Nephron (organoid): ENCODE measurements around the gene GABRR2.

Source experiments
- H3K27ac Mint-ChIP-seq, 3 experiments: 2 replicates each; pipeline ENCODE4 v1.8.0; 2020; ENCODE audit warnings: mixed read lengths in 3 of 3, mild to moderate bottlenecking in 2 of 3, moderate library complexity in 1 of 3
- H3K27me3 Mint-ChIP-seq: 2 replicates; pipeline ENCODE4 v1.8.0; 2021; ENCODE audit warnings: low read depth, mild to moderate bottlenecking, moderate library complexity, mixed read lengths
- H3K36me3 Mint-ChIP-seq: 2 replicates; pipeline ENCODE4 v1.8.0; 2020; ENCODE audit warnings: low read depth, mixed read lengths
- H3K4me1 Mint-ChIP-seq: 2 replicates; pipeline ENCODE4 v1.8.0; 2020; ENCODE audit warnings: mixed read lengths
- H3K4me3 Mint-ChIP-seq, 3 experiments: 2 replicates each; pipeline ENCODE4 v1.8.0; 2020; ENCODE audit warnings: mild to moderate bottlenecking in 3 of 3, mixed read lengths in 3 of 3, moderate library complexity in 2 of 3
- H3K9me3 Mint-ChIP-seq: 2 replicates; pipeline ENCODE4 v1.8.0; 2020; ENCODE audit warnings: mixed read lengths
- TF ChIP-seq, protein P1 (sequence below), 3 experiments: fragments of 200-600 bp; sonication (generic); IDR thresholded peaks; one replicate each; pipeline ENCODE4 v1.5.0; 2021; ENCODE audit warnings: antibody characterized with exemption in 3 of 3; ENCODE audit not compliant: unreplicated experiment in 3 of 3

GABRR2 gene

GRCh38 chr6:89315249-89315885 is at the start of gene GABRR2:
Gene GABRR2, minus strand, starts transcription at chr6:89315299. Its CDS starts 134 bp downstream, at chr6:89315165.
- Mint-ChIP-seq H3K4me3 (no peak within 1 kb of the TSS), H3K4me1 (peaks cover 48% of the 10 kb centered on the region), H3K9me3 (peaks cover 9% of the 10 kb centered on the region), H3K27me3 (no peaks in the 10 kb centered on the region), H3K36me3 (peaks cover 33% of the 10 kb centered on the region), H3K27ac (peak within 1 kb of the TSS; percentile 48 to 88 (median 55))
- TF ChIP-seq, protein P1, sequence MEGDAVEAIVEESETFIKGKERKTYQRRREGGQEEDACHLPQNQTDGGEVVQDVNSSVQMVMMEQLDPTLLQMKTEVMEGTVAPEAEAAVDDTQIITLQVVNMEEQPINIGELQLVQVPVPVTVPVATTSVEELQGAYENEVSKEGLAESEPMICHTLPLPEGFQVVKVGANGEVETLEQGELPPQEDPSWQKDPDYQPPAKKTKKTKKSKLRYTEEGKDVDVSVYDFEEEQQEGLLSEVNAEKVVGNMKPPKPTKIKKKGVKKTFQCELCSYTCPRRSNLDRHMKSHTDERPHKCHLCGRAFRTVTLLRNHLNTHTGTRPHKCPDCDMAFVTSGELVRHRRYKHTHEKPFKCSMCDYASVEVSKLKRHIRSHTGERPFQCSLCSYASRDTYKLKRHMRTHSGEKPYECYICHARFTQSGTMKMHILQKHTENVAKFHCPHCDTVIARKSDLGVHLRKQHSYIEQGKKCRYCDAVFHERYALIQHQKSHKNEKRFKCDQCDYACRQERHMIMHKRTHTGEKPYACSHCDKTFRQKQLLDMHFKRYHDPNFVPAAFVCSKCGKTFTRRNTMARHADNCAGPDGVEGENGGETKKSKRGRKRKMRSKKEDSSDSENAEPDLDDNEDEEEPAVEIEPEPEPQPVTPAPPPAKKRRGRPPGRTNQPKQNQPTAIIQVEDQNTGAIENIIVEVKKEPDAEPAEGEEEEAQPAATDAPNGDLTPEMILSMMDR (IDR thresholded peaks at IDR 0.05; ENCODE audit: unreplicated experiment in 3 of 3) = no peak

DNA sequence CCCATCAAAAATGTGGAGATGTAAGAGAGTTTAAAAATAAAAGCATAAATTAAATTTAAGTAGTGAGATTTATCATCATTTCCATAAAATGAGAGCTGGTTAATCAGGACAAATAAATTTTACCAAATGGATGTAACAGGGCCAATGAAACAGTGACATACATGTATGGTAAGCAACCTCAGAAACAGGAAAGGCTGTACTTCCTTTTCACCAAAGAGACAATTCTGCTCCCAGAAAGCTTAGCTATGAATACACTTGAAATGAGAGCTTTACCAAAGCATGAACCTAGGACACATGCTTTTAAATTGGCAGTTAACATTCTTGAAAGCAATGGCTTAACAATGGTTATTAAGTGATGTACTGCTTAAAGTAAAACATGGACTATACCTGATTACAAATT is 49.5 kb upstream of the GABRR2 start:
- H3K9me3 Mint-ChIP-seq = no peaks in the 10 kb centered on the region
- TF ChIP-seq, protein P1 (IDR thresholded peaks at IDR 0.05; ENCODE audit: unreplicated experiment in 3 of 3) = no peak
- no peaks in the 10 kb centered on the region for H3K27me3 Mint-ChIP-seq
- H3K4me1 Mint-ChIP-seq = peaks cover 15% of the 10 kb centered on the region
- H3K27ac Mint-ChIP-seq = no peak overlapping the region
- H3K4me3 Mint-ChIP-seq = no peak overlapping the region
- peaks cover 4% of the 10 kb centered on the region for H3K36me3 Mint-ChIP-seq

- Mint-ChIP-seq H3K4me3 (no peak overlapping the region), H3K27me3 (peaks cover 6% of the 10 kb centered on the region), H3K27ac (no peak overlapping the region), H3K36me3 (peaks cover 4% of the 10 kb centered on the region), H3K9me3 (no peaks in the 10 kb centered on the region), H3K4me1 (peaks cover 6% of the 10 kb centered on the region)
- TF ChIP-seq, protein P1 (IDR thresholded peaks at IDR 0.05; ENCODE audit: unreplicated experiment in 3 of 3) = no peak
Measured at GRCh38 chr6:89361171-89361570, 46.1 kb upstream of the GABRR2 start.

DNA sequence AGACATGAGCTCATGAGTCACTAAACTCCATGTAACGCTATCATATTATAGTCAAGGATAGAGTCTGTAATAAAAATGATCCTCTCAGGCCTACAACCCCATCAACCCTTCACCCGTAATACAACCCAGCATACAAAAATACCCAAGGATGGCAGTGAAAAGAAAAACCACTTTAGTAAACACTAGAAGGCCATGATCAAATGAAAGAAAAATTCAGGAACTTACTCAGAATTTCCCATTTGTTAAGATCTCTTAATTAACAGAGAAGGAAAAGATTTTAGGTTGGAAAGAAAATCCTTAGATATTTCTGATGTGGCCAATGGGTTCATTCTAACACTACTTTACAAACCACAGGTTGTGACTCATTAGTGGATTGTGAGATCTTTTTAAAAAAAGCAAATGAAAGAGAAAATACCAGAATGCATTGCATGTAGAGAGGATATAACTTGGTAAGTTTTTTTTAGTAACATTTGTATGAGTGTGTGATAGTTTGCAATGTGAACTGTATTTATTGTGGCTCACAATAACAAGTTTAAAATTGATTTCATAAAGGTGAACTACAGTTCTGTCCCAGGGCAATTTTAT is 45.4 kb upstream of the GABRR2 start:
- TF ChIP-seq, protein P1 (IDR thresholded peaks at IDR 0.05; ENCODE audit: unreplicated experiment in 3 of 3) = no peak
- no peaks in the 10 kb centered on the region for H3K36me3 Mint-ChIP-seq
- peaks cover 6% of the 10 kb centered on the region for H3K4me1 Mint-ChIP-seq
- H3K27me3 Mint-ChIP-seq = peaks cover 6% of the 10 kb centered on the region
- H3K9me3 Mint-ChIP-seq = no peaks in the 10 kb centered on the region
- no peak overlapping the region for H3K27ac Mint-ChIP-seq
- no peak overlapping the region for H3K4me3 Mint-ChIP-seq

GRCh38 chr6:89359561-89359960 is 44.5 kb upstream of the GABRR2 start:
- H3K9me3 Mint-ChIP-seq = no peaks in the 10 kb centered on the region
- H3K36me3 Mint-ChIP-seq = no peaks in the 10 kb centered on the region
- H3K4me1 Mint-ChIP-seq = peaks cover 6% of the 10 kb centered on the region
- no peak overlapping the region for H3K4me3 Mint-ChIP-seq
- H3K27me3 Mint-ChIP-seq = peaks cover 6% of the 10 kb centered on the region
- H3K27ac Mint-ChIP-seq = no peak overlapping the region
- TF ChIP-seq, protein P1 (IDR thresholded peaks at IDR 0.05; ENCODE audit: unreplicated experiment in 3 of 3) = no peak

DNA sequence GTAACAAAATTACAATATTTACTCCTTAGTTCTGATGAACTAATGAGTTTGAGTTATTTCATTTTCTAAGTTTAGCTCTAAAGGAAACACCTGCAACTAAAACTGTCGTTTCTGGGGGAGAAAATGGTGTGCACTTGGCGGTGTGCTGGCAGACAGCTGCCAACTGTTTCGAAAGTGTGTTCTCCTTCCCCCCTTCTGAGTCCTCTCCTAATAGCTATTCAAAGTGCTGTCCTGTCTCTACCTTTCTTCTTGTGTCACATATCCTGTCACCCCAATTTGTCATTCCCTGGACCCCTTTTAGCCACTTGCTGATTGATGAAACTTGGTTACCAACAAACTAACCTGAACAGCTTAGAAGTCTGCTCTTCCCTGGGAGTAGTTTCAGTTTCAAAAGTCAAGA is 42.3 kb upstream of the GABRR2 start:
- no peaks in the 10 kb centered on the region for H3K9me3 Mint-ChIP-seq
- H3K27me3 Mint-ChIP-seq = peaks cover 6% of the 10 kb centered on the region
- H3K27ac Mint-ChIP-seq = no peak overlapping the region
- peaks cover 17% of the 10 kb centered on the region for H3K4me1 Mint-ChIP-seq
- H3K4me3 Mint-ChIP-seq = peak overlapping the region in 1 of 3 experiments; percentile 22
- H3K36me3 Mint-ChIP-seq = no peaks in the 10 kb centered on the region
- TF ChIP-seq, protein P1 (IDR thresholded peaks at IDR 0.05; ENCODE audit: unreplicated experiment in 3 of 3) = no peak
